ENCODE results near the gene SLC1A2. TPM values are rescaled to one million over a fixed set of nuclear protein-coding genes. Genes with fewer than 3 reads are reported as not detected.

SLC1A2 gene
- total and polyA plus RNA-seq, 2 donors (not counting 3 experiments of a cell fraction or from before 2014, with no cell fraction given), result not detected

DNA sequence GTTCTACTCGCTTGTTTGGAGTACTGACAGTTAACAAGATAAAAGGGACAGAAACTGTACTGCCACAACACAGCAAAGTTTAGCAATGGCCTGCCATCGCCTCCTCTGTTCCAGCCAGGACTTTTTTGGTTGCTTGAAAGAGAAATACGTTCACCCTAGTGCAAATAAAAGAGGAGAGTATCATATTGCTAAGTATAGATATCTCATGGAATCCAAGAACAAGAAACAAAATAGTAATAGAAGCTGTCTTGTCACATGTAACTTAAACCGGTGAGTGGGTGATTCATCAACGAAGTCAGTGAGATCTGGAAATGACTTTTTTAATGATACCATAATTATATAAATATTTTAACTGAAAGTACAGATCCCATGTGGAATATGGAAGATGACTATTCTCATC, 35.4 kb downstream of the SLC1A2 start:
- ChIA-PET POLR2A (no interaction called here), CTCF (interaction anchor here (1.0 kb wide), 1 partner anchor 384 kb away, joined by 3 read pairs; no protein-coding TSS in a partner anchor)
- DNase-seq (ENCODE audit: low read depth, low spot score) (no peak), FAIRE-seq (no peak)
- Histone ChIP-seq H3K4me2 (ENCODE audit: insufficient read depth, low read length) (no peak overlapping the region), H3K79me2 (ENCODE audit: control insufficient read depth, insufficient read depth, low read length) (no peaks in the 10 kb centered on the region), H3K9ac (replicated peaks; ENCODE audit: extremely low read depth, insufficient read depth, low read length) (no peak overlapping the region), H2AFZ (ENCODE audit: low read depth, low read length) (no peak overlapping the region), H4K20me1 (replicated peaks; ENCODE audit: control insufficient read depth, extremely low read depth, insufficient read depth, low read length) (no peaks in the 10 kb centered on the region), H3K27me3 (ENCODE audit: control insufficient read depth in 2 of 2, insufficient read depth in 2 of 2, low read length in 2 of 2) (peaks cover 2 to 13% of the 10 kb centered on the region in 2 experiments), H3K9me1 (replicated peaks; ENCODE audit: control insufficient read depth, extremely low read depth, insufficient read depth, low read length) (no peaks in the 10 kb centered on the region), H3K27ac (ENCODE audit: insufficient read depth, low read depth, low read length) (no peak overlapping the region), H3K36me3 (ENCODE audit: control insufficient read depth in 2 of 2, extremely low read depth in 1 of 2, insufficient read depth in 2 of 2, low read length in 2 of 2) (no peaks in the 10 kb centered on the region), H3K9me3 (replicated peaks; ENCODE audit: control insufficient read depth, insufficient read depth, low read length) (no peaks in the 10 kb centered on the region), H3K4me1 (ENCODE audit: control insufficient read depth, extremely low read depth, insufficient read depth, low read length) (no peaks in the 10 kb centered on the region), H3K4me3 (replicated peaks in 1 of 3; ENCODE audit: insufficient read depth in 1 of 3, low read depth in 1 of 3, low read length in 3 of 3) (no peak overlapping the region)
- no peak for TF ChIP-seq FOS (IDR thresholded peaks at IDR 0.05; ENCODE audit: borderline replicate concordance, insufficient read depth, low read length)
- TF ChIP-seq POLR2AphosphoS5 (IDR thresholded peaks at IDR 0.05; ENCODE audit: insufficient read depth, low read depth, low read length), result no peak
- no peak for TF ChIP-seq JUN (IDR thresholded peaks at IDR 0.05; ENCODE audit: borderline replicate concordance, insufficient read depth, insufficient read length, low read depth)
- no peak for TF ChIP-seq POLR2A (IDR thresholded peaks at IDR 0.05; ENCODE audit: low read depth, low read length)
- no peak for TF ChIP-seq MYC (IDR thresholded peaks at IDR 0.05; ENCODE audit: low read depth, low read length)
- TF ChIP-seq, protein P1, sequence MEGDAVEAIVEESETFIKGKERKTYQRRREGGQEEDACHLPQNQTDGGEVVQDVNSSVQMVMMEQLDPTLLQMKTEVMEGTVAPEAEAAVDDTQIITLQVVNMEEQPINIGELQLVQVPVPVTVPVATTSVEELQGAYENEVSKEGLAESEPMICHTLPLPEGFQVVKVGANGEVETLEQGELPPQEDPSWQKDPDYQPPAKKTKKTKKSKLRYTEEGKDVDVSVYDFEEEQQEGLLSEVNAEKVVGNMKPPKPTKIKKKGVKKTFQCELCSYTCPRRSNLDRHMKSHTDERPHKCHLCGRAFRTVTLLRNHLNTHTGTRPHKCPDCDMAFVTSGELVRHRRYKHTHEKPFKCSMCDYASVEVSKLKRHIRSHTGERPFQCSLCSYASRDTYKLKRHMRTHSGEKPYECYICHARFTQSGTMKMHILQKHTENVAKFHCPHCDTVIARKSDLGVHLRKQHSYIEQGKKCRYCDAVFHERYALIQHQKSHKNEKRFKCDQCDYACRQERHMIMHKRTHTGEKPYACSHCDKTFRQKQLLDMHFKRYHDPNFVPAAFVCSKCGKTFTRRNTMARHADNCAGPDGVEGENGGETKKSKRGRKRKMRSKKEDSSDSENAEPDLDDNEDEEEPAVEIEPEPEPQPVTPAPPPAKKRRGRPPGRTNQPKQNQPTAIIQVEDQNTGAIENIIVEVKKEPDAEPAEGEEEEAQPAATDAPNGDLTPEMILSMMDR (IDR thresholded peaks at IDR 0.05; ENCODE audit: extremely low read depth in 1 of 2, insufficient read depth in 1 of 2, low read depth in 1 of 2, low read length in 2 of 2), result no peak
- no peak for TF ChIP-seq EZH2 (IDR thresholded peaks at IDR 0.05; ENCODE audit: borderline replicate concordance, low read depth, low read length, severe bottlenecking)
- no peak for TF ChIP-seq GATA2 (IDR thresholded peaks at IDR 0.05; ENCODE audit: insufficient read depth, insufficient read length, low read depth, low read length)
- dilution Hi-C loops (cut with MboI; ENCODE audit: extremely low pct_ligation_motif_present, low sequenced_read_pairs), result no loop called here
- intact Hi-C loops (cut with micrococcal nuclease), result no loop called here
- no TSS peak for BruUV-seq (replicated peaks)

Measured in endothelial cell of umbilical vein (primary cell).